Endothelial cell of umbilical vein (primary cell): ENCODE data around the gene FAM118B.

Source experiments
- CTCF ChIP-seq, 2 donors: IDR thresholded peaks; 1 replicate in 1 of 2; 2 replicates in 1 of 2; pipeline ENCODE4 v1.5.1; 2011; ENCODE audit warnings: low read length in 2 of 2, mild to moderate bottlenecking in 2 of 2, moderate library complexity in 2 of 2, control low read depth in 1 of 2, inconsistent platforms in 1 of 2, low read depth in 1 of 2; ENCODE audit not compliant: insufficient read depth in 1 of 2; ENCODE audit errors: extremely low read depth in 1 of 2
- FOS ChIP-seq: IDR thresholded peaks from 2 replicates; pipeline ENCODE4 v1.6.1; 2011; ENCODE audit warnings: mild to moderate bottlenecking, low read length, moderate library complexity, borderline replicate concordance; ENCODE audit not compliant: insufficient read depth

- TF ChIP-seq CTCF (IDR thresholded peaks at IDR 0.05; ENCODE audit: extremely low read depth in 1 of 2, insufficient read depth in 1 of 2, low read depth in 1 of 2, low read length in 2 of 2) (no peak), FOS (no peak)
Measured at GRCh38 chr11:126290887-126291286, 79.3 kb downstream of the FAM118B start.
